ENCODE results near the gene OR51D1.

OR51D1 gene, protein sequence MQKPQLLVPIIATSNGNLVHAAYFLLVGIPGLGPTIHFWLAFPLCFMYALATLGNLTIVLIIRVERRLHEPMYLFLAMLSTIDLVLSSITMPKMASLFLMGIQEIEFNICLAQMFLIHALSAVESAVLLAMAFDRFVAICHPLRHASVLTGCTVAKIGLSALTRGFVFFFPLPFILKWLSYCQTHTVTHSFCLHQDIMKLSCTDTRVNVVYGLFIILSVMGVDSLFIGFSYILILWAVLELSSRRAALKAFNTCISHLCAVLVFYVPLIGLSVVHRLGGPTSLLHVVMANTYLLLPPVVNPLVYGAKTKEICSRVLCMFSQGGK

GRCh38 chr11:4636962-4637661 lies at the start of gene OR51D1:
Gene OR51D1 (plus strand): TSS chr11:4637477. CDS start chr11:4639791, 2,314 bp downstream.
- DNase-seq: peak; percentile 88

- DNase-seq: peak; percentile 37
Observed at GRCh38 chr11:4589017-4589416, 48.3 kb upstream of the OR51D1 start.

DNA sequence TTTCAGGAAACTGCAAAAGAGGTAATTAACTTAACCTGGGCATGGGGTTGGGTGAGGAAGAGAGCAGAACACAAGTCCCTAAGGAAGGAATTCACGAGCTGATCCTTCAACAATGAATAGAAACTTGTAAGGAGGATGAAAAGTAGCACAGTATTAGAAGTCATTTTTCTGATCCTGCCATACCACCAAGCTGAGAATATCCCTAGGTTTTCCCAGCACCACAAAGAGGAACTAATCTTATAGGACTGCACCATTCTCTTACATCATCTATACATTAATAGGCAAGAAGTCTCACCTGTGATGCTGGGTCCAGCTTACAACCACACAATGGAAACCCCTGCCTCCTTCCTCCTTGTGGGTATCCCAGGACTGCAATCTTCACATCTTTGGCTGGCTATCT lies 43.5 kb upstream of the OR51D1 start, which contains the start of gene OR52I1:
Gene OR52I1, plus strand, starts transcription at position 301 of the 400 bp plus-strand sequence. Its CDS starts 0 bp downstream, at position 301.
- no peak for DNase-seq

GRCh38 chr11:4605057-4605456 lies 32.2 kb upstream of the OR51D1 start:
- DNase-seq: no peak

DNA sequence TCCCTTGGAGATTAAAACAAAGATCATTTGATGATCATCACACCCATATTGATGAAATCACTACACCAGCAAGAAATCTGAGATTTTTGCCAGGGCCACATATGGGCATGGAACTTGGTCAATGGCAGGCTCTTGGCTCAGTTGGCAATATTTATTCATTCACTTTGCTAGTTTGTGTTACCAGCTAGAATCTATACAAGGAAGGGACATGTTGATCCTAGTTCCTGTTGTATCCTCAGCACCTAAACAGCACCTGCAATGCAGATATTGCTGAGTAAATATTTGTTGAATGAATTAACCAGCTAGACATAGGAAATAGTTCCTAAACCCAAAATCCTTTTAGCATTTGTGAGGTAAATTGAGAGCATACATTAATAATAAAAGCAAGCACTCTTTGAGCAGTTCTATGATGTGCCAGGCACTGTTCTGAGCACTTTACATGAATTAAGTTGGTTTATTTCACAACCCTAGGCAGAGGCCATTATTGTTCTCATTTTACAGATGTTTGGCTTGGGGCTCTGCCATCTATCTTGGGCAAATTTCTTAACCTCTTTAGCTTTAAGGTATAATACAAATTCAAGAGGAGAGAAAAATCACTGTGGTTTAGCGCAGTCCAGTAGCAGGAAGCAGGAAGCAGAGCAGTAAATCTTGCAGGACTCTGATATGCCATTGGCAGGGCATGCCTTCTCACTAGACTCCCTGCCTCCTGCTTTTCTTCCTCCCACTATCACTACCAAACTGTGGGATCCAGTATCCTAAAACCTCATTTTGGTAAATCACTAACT lies 30.9 kb upstream of the OR51D1 start:
- peak; percentile 73 for DNase-seq

- peak; percentile 73 for DNase-seq
Observed at GRCh38 chr11:4607096-4607495, 30.2 kb upstream of the OR51D1 start.

- peak; percentile 99 for DNase-seq
Observed at GRCh38 chr11:4607781-4608666, 29.3 kb upstream of the OR51D1 start, which contains the start of gene TRIM68. Gene TRIM68 (minus strand): TSS chr11:4608231. CDS start chr11:4605504, 2,727 bp downstream.

DNA sequence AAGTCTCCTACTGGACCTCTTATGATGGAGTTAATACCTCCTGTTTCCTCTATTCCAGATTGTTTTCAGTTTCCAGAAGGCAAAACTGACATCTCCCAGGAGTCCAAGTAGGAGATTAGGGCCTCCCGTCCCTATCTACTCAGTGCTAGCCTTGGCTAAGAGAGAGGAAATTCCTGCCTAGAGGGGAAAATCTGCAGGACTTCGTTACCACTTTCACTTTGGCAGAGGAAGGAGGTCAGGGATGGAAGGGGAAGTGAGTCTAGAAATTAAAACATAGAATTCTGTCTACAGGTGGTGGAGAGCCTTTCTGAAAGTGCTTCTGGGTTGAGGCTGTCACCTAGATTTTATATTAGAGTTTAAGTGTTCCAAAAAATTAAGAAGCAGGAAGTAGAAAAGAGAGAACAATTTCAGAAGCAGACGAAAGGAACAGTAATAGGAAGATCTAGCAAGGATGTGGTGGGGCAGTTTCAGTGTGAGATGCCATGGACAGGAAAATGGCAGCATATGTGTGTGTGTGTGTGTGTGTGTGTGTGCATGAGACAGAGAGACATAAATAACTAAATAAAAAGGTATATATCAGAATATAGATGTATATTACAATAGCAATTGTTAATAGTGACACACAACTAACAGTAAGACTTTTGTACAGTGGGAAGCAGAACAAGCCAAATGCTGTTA lies 26.9 kb upstream of the OR51D1 start:
- DNase-seq: peak; percentile 10

GRCh38 chr11:4611986-4612385 lies 25.3 kb upstream of the OR51D1 start:
- DNase-seq: no peak

- no peak for DNase-seq
Observed at GRCh38 chr11:4615856-4616444, 21.3 kb upstream of the OR51D1 start.

- DNase-seq: no peak
Observed at GRCh38 chr11:4619514-4619913, 17.8 kb upstream of the OR51D1 start.

GRCh38 chr11:4626207-4627099 lies 10.8 kb upstream of the OR51D1 start:
- DNase-seq: peak; percentile 92

DNA sequence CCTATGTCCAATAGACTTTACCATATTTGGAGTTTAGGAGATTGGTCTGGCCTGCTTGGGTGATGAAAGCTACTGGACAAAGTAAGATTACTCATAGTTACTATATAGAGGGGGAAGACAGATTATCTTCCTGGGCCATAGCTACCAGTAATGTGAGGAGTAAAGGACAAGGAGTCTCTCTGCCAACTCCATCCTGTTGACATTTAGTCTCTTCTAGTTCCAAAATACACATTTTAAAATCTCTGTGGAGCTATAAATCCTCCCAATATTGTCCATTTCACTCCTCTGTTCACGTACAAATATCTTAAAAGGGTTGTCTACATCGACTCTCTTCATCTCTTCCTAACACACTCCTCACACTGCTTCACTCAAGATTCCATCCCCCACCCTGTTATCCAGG lies 1.1 kb upstream of the OR51D1 start:
- no peak for DNase-seq

GRCh38 chr11:4637662-4638047 lies 378 bp downstream of the OR51D1 start:
- DNase-seq: no peak

DNA sequence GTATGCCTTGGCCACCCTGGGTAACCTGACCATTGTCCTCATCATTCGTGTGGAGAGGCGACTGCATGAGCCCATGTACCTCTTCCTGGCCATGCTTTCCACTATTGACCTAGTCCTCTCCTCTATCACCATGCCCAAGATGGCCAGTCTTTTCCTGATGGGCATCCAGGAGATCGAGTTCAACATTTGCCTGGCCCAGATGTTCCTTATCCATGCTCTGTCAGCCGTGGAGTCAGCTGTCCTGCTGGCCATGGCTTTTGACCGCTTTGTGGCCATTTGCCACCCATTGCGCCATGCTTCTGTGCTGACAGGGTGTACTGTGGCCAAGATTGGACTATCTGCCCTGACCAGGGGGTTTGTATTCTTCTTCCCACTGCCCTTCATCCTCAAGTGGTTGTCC lies 2.7 kb downstream of the OR51D1 start:
- no peak for DNase-seq

GRCh38 chr11:4641501-4641900 lies 4.2 kb downstream of the OR51D1 start:
- DNase-seq: no peak

DNA sequence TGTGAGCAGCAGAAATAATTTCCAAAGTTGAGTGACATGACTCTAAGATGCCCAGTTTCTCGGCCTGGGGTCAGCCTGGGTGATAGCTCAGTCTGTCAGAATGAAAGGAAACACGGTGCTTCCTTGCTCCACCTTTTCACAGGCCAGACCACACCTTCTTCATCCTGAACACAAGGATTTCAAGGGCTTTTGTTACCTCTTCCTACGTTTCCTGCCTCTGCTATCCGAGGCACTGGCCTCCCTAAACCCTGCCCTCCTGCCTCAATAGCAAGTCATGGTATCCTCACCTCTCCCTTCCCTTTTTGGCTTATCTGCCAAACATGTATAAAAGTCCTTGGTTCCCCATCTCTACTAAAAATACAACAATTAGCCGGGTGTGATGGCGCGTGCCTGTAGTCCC lies 4.8 kb downstream of the OR51D1 start:
- DNase-seq: no peak

- no peak for DNase-seq
Observed at GRCh38 chr11:4643076-4643475, 5.8 kb downstream of the OR51D1 start.

GRCh38 chr11:4643682-4644081 lies 6.4 kb downstream of the OR51D1 start, which contains the start of gene OR51E1:
Gene OR51E1 (plus strand): TSS chr11:4643982. CDS start chr11:4652527, 8,545 bp downstream.
- DNase-seq: no peak

- no peak for DNase-seq
Observed at GRCh38 chr11:4644233-4644632, 7.0 kb downstream of the OR51D1 start.

All from DMS53 (cell line).